K562 (cell line): ENCODE measurements around the gene CYP21A2. TPM values are rescaled to one million over a fixed set of nuclear protein-coding genes. Genes with fewer than 3 reads are reported as not detected.

ENCODE experiments used
- ATF7 ChIP-seq: fragments of 450-650 bp; IDR thresholded peaks from 2 replicates; pipeline ENCODE4 v1.7.1; 2014; ENCODE audit warnings: mild to moderate bottlenecking, moderate library complexity
- CREM ChIP-seq: IDR thresholded peaks from 2 replicates; pipeline ENCODE4 v1.6.1; 2014; ENCODE audit warnings: antibody characterized with exemption, low read depth
- CTCF ChIP-seq, 3 experiments: IDR thresholded peaks in 2 of 3; conservative IDR thresholded peaks in 1 of 3; 2 replicates each; pipeline ENCODE4 v1.5.1; 2011 to 2012; ENCODE audit warnings: low read length in 3 of 3, mild to moderate bottlenecking in 3 of 3, control low read depth in 2 of 3, improper control_type of control experiment in 1 of 3, inconsistent platforms in 1 of 3, low read depth in 1 of 3, mixed read lengths in 1 of 3, moderate library complexity in 1 of 3; ENCODE audit not compliant: insufficient read depth in 2 of 3
- CXXC5 ChIP-seq: fragments of 250-450 bp; sonication (Bioruptor Pico); IDR thresholded peaks from 2 replicates; pipeline ENCODE4 v1.8.0; 2022; ENCODE audit warnings: inconsistent platforms, mild to moderate bottlenecking, moderate library complexity
- MXI1 ChIP-seq: IDR thresholded peaks from 2 replicates; pipeline ENCODE4 v1.6.1; 2011; ENCODE audit warnings: low read depth, mild to moderate bottlenecking, improper control_type of control experiment, low read length
- PRDM10 ChIP-seq: fragments of 450-650 bp; IDR thresholded peaks from 2 replicates; pipeline ENCODE4 v1.6.1; 2018; ENCODE audit not compliant: partially characterized antibody
- SMC3 ChIP-seq: conservative IDR thresholded peaks from 2 replicates; pipeline ENCODE4 v1.6.1; 2011; ENCODE audit warnings: low read depth, low read length, improper control_type of control experiment; ENCODE audit not compliant: insufficient read depth
- WHSC1 ChIP-seq: IDR thresholded peaks from one replicate; pipeline ENCODE4 v1.6.1; 2012; ENCODE audit warnings: low read length, control low read depth, inconsistent platforms
- ZBTB26 ChIP-seq: fragments of 450-650 bp; formaldehyde crosslinking; IDR thresholded peaks from 2 replicates; pipeline ENCODE4 v1.4.0; 2022; ENCODE audit warnings: missing genetic modification characterization
- ZKSCAN1 ChIP-seq: fragments of 150-350 bp; IDR thresholded peaks from 2 replicates; pipeline ENCODE4 v1.6.1; 2016; ENCODE audit warnings: low read depth, low read length
- ZNF23 ChIP-seq: fragments of 250-450 bp; sonication (Bioruptor Pico); IDR thresholded peaks from 2 replicates; pipeline ENCODE4 v1.4.0; 2020; ENCODE audit warnings: mild to moderate bottlenecking
- ZNF232 ChIP-seq: sonication (generic); formaldehyde crosslinking; IDR thresholded peaks from 2 replicates; pipeline ENCODE4 v1.8.0; 2022; ENCODE audit warnings: mild to moderate bottlenecking, missing genetic modification reagents
- ZNF583 ChIP-seq: fragments of 250-450 bp; sonication (Bioruptor Pico); IDR thresholded peaks from 2 replicates; pipeline ENCODE4 v1.4.0; 2020
- polyA plus RNA-seq, 8 experiments: library from polyadenylated mRNA; depleted of rRNA in 4 of 8; stranded (reverse) in 5 of 8; unstranded in 3 of 8; fragments of >200 nt; fragmentation: Nextera tagmentation in 2 of 8; fragmentation: Illumina TruSeq in 1 of 8; extraction: Ambion mirVana in 2 of 8; extraction: Trizol in 1 of 8; gene quantifications; 2 replicates each; pipeline versions ENCODE4 v1.2.1 to v1.2.3, GENCODE V29; 2011 to 2014; ENCODE audit warnings: inconsistent platforms in 1 of 8, missing spikeins in 1 of 8
- total RNA-seq, 7 experiments: library from RNA; depleted of rRNA in 6 of 7; stranded (reverse); fragments of >200 nt in 6 of 7; fragmentation: Illumina TruSeq in 2 of 7; extraction: Trizol in 2 of 7; gene quantifications; 2 replicates each; pipeline versions ENCODE4 v1.2.1 to v1.2.3, GENCODE V29; 2011 to 2021; ENCODE audit warnings: low replicate concordance in 1 of 7
- TF ChIP-seq, protein P1 (sequence below): fragments of 200-800 bp; sonication (Bioruptor generic); IDR thresholded peaks from 2 replicates; pipeline ENCODE4 v1.6.1; 2017; ENCODE audit warnings: missing genetic modification characterization, missing compliant biosample characterization
- TF ChIP-seq, protein P2 (sequence below): fragments of 250-450 bp; sonication (Bioruptor Pico); IDR thresholded peaks from 2 replicates; pipeline ENCODE4 v1.8.0; 2021; ENCODE audit warnings: moderate library complexity, mild to moderate bottlenecking, inconsistent platforms
- TF ChIP-seq, protein P3 (sequence below): fragments of 250-450 bp; sonication (Bioruptor Pico); IDR thresholded peaks from 2 replicates; pipeline ENCODE4 v1.9.0; 2021; ENCODE audit warnings: mild to moderate bottlenecking

Gene CYP21A2
- total and polyA plus RNA-seq, 9 of the 15 experiments (the other 6 are each of a cell fraction or from before 2014, with no cell fraction given), result 0.03 to 1.4 (median 0.19) TPM

GRCh38 chr6:32087574-32088486 is 49.6 kb downstream of the CYP21A2 start (continued):
- TF ChIP-seq PRDM10, result no peak
- peak; percentile 89 for TF ChIP-seq SMC3
- TF ChIP-seq CTCF (IDR thresholded peaks at IDR 0.05 in 2 of 3, conservative IDR thresholded peaks at IDR 0.05 in 1 of 3; ENCODE audit: insufficient read depth in 2 of 3, low read depth in 1 of 3, low read length in 3 of 3), result peak; percentile 65 to 95 (median 91)
- no peak for TF ChIP-seq ATF7
- TF ChIP-seq, protein P1, sequence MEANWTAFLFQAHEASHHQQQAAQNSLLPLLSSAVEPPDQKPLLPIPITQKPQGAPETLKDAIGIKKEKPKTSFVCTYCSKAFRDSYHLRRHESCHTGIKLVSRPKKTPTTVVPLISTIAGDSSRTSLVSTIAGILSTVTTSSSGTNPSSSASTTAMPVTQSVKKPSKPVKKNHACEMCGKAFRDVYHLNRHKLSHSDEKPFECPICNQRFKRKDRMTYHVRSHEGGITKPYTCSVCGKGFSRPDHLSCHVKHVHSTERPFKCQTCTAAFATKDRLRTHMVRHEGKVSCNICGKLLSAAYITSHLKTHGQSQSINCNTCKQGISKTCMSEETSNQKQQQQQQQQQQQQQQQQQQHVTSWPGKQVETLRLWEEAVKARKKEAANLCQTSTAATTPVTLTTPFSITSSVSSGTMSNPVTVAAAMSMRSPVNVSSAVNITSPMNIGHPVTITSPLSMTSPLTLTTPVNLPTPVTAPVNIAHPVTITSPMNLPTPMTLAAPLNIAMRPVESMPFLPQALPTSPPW (CRISPR knock-in tag), result peak; percentile 64
- TF ChIP-seq ZKSCAN1, result 0 out of 2 replicates have a peak, but pooled peaks have one; percentile 11
- TF ChIP-seq CXXC5 (CRISPR knock-in tag), result peak; percentile 80
- no peak for TF ChIP-seq ZNF23 (CRISPR knock-in tag)
- no peak for TF ChIP-seq ZBTB26
- no peak for TF ChIP-seq ZNF583
- TF ChIP-seq, protein P2, sequence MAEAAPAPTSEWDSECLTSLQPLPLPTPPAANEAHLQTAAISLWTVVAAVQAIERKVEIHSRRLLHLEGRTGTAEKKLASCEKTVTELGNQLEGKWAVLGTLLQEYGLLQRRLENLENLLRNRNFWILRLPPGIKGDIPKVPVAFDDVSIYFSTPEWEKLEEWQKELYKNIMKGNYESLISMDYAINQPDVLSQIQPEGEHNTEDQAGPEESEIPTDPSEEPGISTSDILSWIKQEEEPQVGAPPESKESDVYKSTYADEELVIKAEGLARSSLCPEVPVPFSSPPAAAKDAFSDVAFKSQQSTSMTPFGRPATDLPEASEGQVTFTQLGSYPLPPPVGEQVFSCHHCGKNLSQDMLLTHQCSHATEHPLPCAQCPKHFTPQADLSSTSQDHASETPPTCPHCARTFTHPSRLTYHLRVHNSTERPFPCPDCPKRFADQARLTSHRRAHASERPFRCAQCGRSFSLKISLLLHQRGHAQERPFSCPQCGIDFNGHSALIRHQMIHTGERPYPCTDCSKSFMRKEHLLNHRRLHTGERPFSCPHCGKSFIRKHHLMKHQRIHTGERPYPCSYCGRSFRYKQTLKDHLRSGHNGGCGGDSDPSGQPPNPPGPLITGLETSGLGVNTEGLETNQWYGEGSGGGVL (CRISPR knock-in tag), result no peak
- peak; percentile 81 for TF ChIP-seq CREM
- TF ChIP-seq ZNF232 (CRISPR knock-in tag), result no peak
- no peak for TF ChIP-seq WHSC1
- TF ChIP-seq, protein P3, sequence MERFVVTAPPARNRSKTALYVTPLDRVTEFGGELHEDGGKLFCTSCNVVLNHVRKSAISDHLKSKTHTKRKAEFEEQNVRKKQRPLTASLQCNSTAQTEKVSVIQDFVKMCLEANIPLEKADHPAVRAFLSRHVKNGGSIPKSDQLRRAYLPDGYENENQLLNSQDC (CRISPR knock-in tag), result no peak
- TF ChIP-seq MXI1, result no peak
